ENCODE results near the gene INTS6.
A peak's percentile ranks its signal among the peaks of the same experiment; 100 is the strongest.

The INTS6 gene

GRCh38 chr13:51327961-51328360, 124.9 kb downstream of the INTS6 start:
- Histone ChIP-seq H3K27me3 (no peaks in the 10 kb centered on the region; a peak in 1 of 22 replicates), H3K9ac (no peak overlapping the region), H3K4me2 (no peak overlapping the region), H4K20me1 (no peaks in the 10 kb centered on the region; a peak in 1 of 22 replicates), H3K36me3 (no peaks in the 10 kb centered on the region), H3K27ac (no peak overlapping the region), H3K4me3 (no peak overlapping the region), H3K9me3 (replicated peaks in 1 of 11) (no peaks in the 10 kb centered on the region), H3K4me1 (peaks cover 23 to 36% (median 29%) of the 10 kb centered on the region in 10 experiments)
- no peak for TF ChIP-seq Cebpa-rat (IDR thresholded peaks at IDR 0.05)

- Histone ChIP-seq H3K4me2 (no peak overlapping the region), H3K4me1 (peaks cover 21 to 31% (median 26%) of the 10 kb centered on the region in 10 experiments)
- no peak for TF ChIP-seq Cebpa-rat (IDR thresholded peaks at IDR 0.05)
Observed at GRCh38 chr13:51326777-51327176, 126.1 kb downstream of the INTS6 start.

GRCh38 chr13:51325837-51326236, 127.0 kb downstream of the INTS6 start:
- no peak overlapping the region for H3K9ac ChIP-seq

More at GRCh38 chr13:51326777-51327176, 126.1 kb downstream of the INTS6 start:
- Histone ChIP-seq H3K27me3 (no peaks in the 10 kb centered on the region; a peak in 1 of 22 replicates), H3K4me3 (no peak overlapping the region), H3K36me3 (no peaks in the 10 kb centered on the region), H3K9ac (no peak overlapping the region), H3K27ac (no peak overlapping the region), H4K20me1 (no peaks in the 10 kb centered on the region; a peak in 1 of 22 replicates), H3K9me3 (replicated peaks in 1 of 11) (no peaks in the 10 kb centered on the region)

GRCh38 chr13:51324714-51325420, 128.0 kb downstream of the INTS6 start:
- no peak for TF ChIP-seq Cebpa-rat (IDR thresholded peaks at IDR 0.05)

More at GRCh38 chr13:51325837-51326236, 127.0 kb downstream of the INTS6 start:
- Histone ChIP-seq H3K27ac (no peak overlapping the region), H3K9me3 (replicated peaks in 1 of 11) (no peaks in the 10 kb centered on the region), H4K20me1 (no peaks in the 10 kb centered on the region; a peak in 1 of 22 replicates), H3K27me3 (no peaks in the 10 kb centered on the region; a peak in 1 of 22 replicates), H3K36me3 (no peaks in the 10 kb centered on the region), H3K4me3 (no peak overlapping the region), H3K4me2 (no peak overlapping the region), H3K4me1 (peaks cover 11 to 21% (median 17%) of the 10 kb centered on the region in 10 experiments)
- no peak for TF ChIP-seq Cebpa-rat (IDR thresholded peaks at IDR 0.05)

GRCh38 chr13:51323824-51324511, 128.9 kb downstream of the INTS6 start:
- no peaks in the 10 kb centered on the region; a peak in 1 of 22 replicates for H3K27me3 ChIP-seq
- peaks cover 0 to 13% (median 5%) of the 10 kb centered on the region in 10 experiments; a peak in 8 of 20 replicates for H3K4me1 ChIP-seq
- no peaks in the 10 kb centered on the region for H3K9me3 ChIP-seq (replicated peaks in 1 of 11)
- peak overlapping the region in 2 of 11 experiments; percentile 17 to 28; a peak in 2 of 22 replicates for H3K4me2 ChIP-seq
- H3K9ac ChIP-seq = no peak overlapping the region
- TF ChIP-seq Cebpa-rat (IDR thresholded peaks at IDR 0.05) = no peak
- no peaks in the 10 kb centered on the region; a peak in 1 of 22 replicates for H4K20me1 ChIP-seq
- no peak overlapping the region for H3K4me3 ChIP-seq
- H3K27ac ChIP-seq = no peak overlapping the region
- H3K36me3 ChIP-seq = no peaks in the 10 kb centered on the region

More at GRCh38 chr13:51324714-51325420, 128.0 kb downstream of the INTS6 start:
- H4K20me1 ChIP-seq = no peaks in the 10 kb centered on the region; a peak in 1 of 22 replicates
- H3K9me3 ChIP-seq (replicated peaks in 1 of 11) = no peaks in the 10 kb centered on the region
- no peaks in the 10 kb centered on the region for H3K36me3 ChIP-seq
- H3K27me3 ChIP-seq = no peaks in the 10 kb centered on the region; a peak in 1 of 22 replicates
- no peak overlapping the region for H3K27ac ChIP-seq
- peaks cover 2 to 13% (median 7%) of the 10 kb centered on the region in 10 experiments; a peak in 15 of 20 replicates for H3K4me1 ChIP-seq
- H3K4me2 ChIP-seq = peak overlapping the region in 5 of 11 experiments; percentile 17 to 30 (median 29); a peak in 6 of 22 replicates
- H3K4me3 ChIP-seq = no peak overlapping the region
- no peak overlapping the region for H3K9ac ChIP-seq

- Histone ChIP-seq H3K27me3 (no peaks in the 10 kb centered on the region), H3K27ac (no peak overlapping the region)
Observed at GRCh38 chr13:51322826-51323225, 130.0 kb downstream of the INTS6 start.

GRCh38 chr13:51321836-51322235, 131.0 kb downstream of the INTS6 start:
- Histone ChIP-seq H3K27ac (no peak overlapping the region), H3K4me2 (no peak overlapping the region), H3K9me3 (replicated peaks in 1 of 11) (no peaks in the 10 kb centered on the region), H3K4me1 (peaks cover 0 to 13% (median 5%) of the 10 kb centered on the region in 10 experiments; a peak in 8 of 20 replicates), H3K27me3 (no peaks in the 10 kb centered on the region), H3K9ac (no peak overlapping the region), H4K20me1 (no peaks in the 10 kb centered on the region; a peak in 1 of 22 replicates), H3K4me3 (no peak overlapping the region), H3K36me3 (no peaks in the 10 kb centered on the region)
- TF ChIP-seq Cebpa-rat (IDR thresholded peaks at IDR 0.05) = no peak

More at GRCh38 chr13:51322826-51323225, 130.0 kb downstream of the INTS6 start:
- Histone ChIP-seq H3K4me2 (no peak overlapping the region), H3K36me3 (no peaks in the 10 kb centered on the region), H3K4me3 (no peak overlapping the region), H4K20me1 (no peaks in the 10 kb centered on the region; a peak in 1 of 22 replicates), H3K9me3 (replicated peaks in 1 of 11) (no peaks in the 10 kb centered on the region), H3K4me1 (peaks cover 0 to 13% (median 5%) of the 10 kb centered on the region in 10 experiments; a peak in 8 of 20 replicates), H3K9ac (no peak overlapping the region)
- TF ChIP-seq Cebpa-rat (IDR thresholded peaks at IDR 0.05) = no peak

- H3K4me2 ChIP-seq = no peak overlapping the region
- H4K20me1 ChIP-seq = no peaks in the 10 kb centered on the region
- no peaks in the 10 kb centered on the region for H3K9me3 ChIP-seq (replicated peaks in 1 of 11)
- no peaks in the 10 kb centered on the region for H3K36me3 ChIP-seq
- no peak for TF ChIP-seq Cebpa-rat (IDR thresholded peaks at IDR 0.05)
- no peak overlapping the region for H3K27ac ChIP-seq
- peaks cover 0 to 9% (median 6%) of the 10 kb centered on the region in 10 experiments; a peak in 6 of 20 replicates for H3K4me1 ChIP-seq
- H3K27me3 ChIP-seq = no peaks in the 10 kb centered on the region
- no peak overlapping the region for H3K9ac ChIP-seq
- H3K4me3 ChIP-seq = no peak overlapping the region
Observed at GRCh38 chr13:51318876-51319275, 134.0 kb downstream of the INTS6 start.

- Histone ChIP-seq H3K36me3 (no peaks in the 10 kb centered on the region), H3K4me3 (no peak overlapping the region), H3K4me2 (no peak overlapping the region), H3K4me1 (peaks cover 0 to 9% (median 6%) of the 10 kb centered on the region in 10 experiments; a peak in 6 of 20 replicates), H3K27me3 (no peaks in the 10 kb centered on the region), H4K20me1 (no peaks in the 10 kb centered on the region), H3K9me3 (replicated peaks in 1 of 11) (no peaks in the 10 kb centered on the region), H3K9ac (no peak overlapping the region), H3K27ac (no peak overlapping the region)
- no peak for TF ChIP-seq Cebpa-rat (IDR thresholded peaks at IDR 0.05)
Observed at GRCh38 chr13:51318015-51318414, 134.8 kb downstream of the INTS6 start.

Data from BLaER1 treated with 17β-estradiol and CSF1 and Interleukin-3, amounts not matched to agents 10 nM and 100 nM (cell line).